ENCODE data around the gene KLK1. TPM values are rescaled to one million over a fixed set of nuclear protein-coding genes. Genes with fewer than 3 reads are reported as not detected.

Gene KLK1
- polyA plus RNA-seq, 3 donors: 0.66 to 0.72 TPM; not detected in 1

GRCh38 chr19:50799547-50799851 lies 24.1 kb downstream of the KLK1 start:
- H3K4me2 ChIP-seq (replicated peaks; ENCODE audit: extremely low read depth, low read length, poor library complexity, severe bottlenecking): no peak overlapping the region
- H3K79me2 ChIP-seq (ENCODE audit: insufficient read depth, low read length): peaks cover 51% of the 10 kb centered on the region
- Mint-ChIP-seq H3K27ac (no peak overlapping the region), H3K4me1 (peaks cover 15% of the 10 kb centered on the region), H3K36me3 (peaks cover 27 to 58% of the 10 kb centered on the region in 2 donors), H3K4me3 (no peak overlapping the region), H3K27me3 (ENCODE audit: low read depth in 3 of 3) (peaks cover 0 to 2% (median 0%) of the 10 kb centered on the region in 3 donors), H3K9me3 (no peaks in the 10 kb centered on the region)
- no peak overlapping the region for H2AFZ ChIP-seq (ENCODE audit: insufficient read depth, low read depth, low read length, poor library complexity, severe bottlenecking)
- 100% methylated on average over 1 of the region's 3 CpGs for WGBS (ENCODE audit: insufficient coverage)
- H3K4me3 ChIP-seq (replicated peaks in 1 of 3; ENCODE audit: low read depth in 2 of 3, low read length in 3 of 3): no peak overlapping the region
- H3K9ac ChIP-seq (ENCODE audit: insufficient read depth, low read length, poor library complexity, severe bottlenecking): no peak overlapping the region
- H4K20me1 ChIP-seq (ENCODE audit: insufficient read depth, low read length): no peaks in the 10 kb centered on the region
- TF ChIP-seq CTCF (IDR thresholded peaks at IDR 0.05): no peak
- DNase-seq: no peak
- H3K4me1 ChIP-seq (ENCODE audit: control insufficient read depth in 1 of 2, insufficient read depth in 2 of 2, low read length in 2 of 2): peaks cover 13 to 14% of the 10 kb centered on the region in 2 donors
- peaks cover 20 to 36% of the 10 kb centered on the region in 2 donors for H3K36me3 ChIP-seq (replicated peaks in 1 of 2; ENCODE audit: control insufficient read depth in 1 of 2, insufficient read depth in 2 of 2, low read length in 2 of 2)
- intact Hi-C loops (cut with micrococcal nuclease): no loop called here
- H3K27me3 ChIP-seq (ENCODE audit: control insufficient read depth in 2 of 2, insufficient read depth in 2 of 2, low read length in 2 of 2): no peaks in the 10 kb centered on the region
- H3K27ac ChIP-seq (ENCODE audit: low read depth in 1 of 2, low read length in 2 of 2): no peak overlapping the region
- H3K9me3 ChIP-seq (replicated peaks in 1 of 2; ENCODE audit: control insufficient read depth in 1 of 2, insufficient read depth in 1 of 2, low read length in 2 of 2): no peaks in the 10 kb centered on the region

GRCh38 chr19:50798659-50799546 lies 24.7 kb downstream of the KLK1 start:
- Mint-ChIP-seq H3K4me1 (peaks cover 15% of the 10 kb centered on the region), H3K9me3 (no peaks in the 10 kb centered on the region), H3K4me3 (no peak overlapping the region), H3K36me3 (peaks cover 27 to 58% of the 10 kb centered on the region in 2 donors), H3K27ac (no peak overlapping the region), H3K27me3 (ENCODE audit: low read depth in 3 of 3) (peaks cover 0 to 2% (median 0%) of the 10 kb centered on the region in 3 donors)
- Histone ChIP-seq H3K4me2 (replicated peaks; ENCODE audit: extremely low read depth, low read length, poor library complexity, severe bottlenecking) (no peak overlapping the region), H3K27ac (ENCODE audit: low read depth in 1 of 2, low read length in 2 of 2) (no peak overlapping the region), H3K4me1 (ENCODE audit: control insufficient read depth in 1 of 2, insufficient read depth in 2 of 2, low read length in 2 of 2) (peaks cover 12 to 13% of the 10 kb centered on the region in 2 donors), H2AFZ (ENCODE audit: insufficient read depth, low read depth, low read length, poor library complexity, severe bottlenecking) (no peak overlapping the region), H3K9ac (ENCODE audit: insufficient read depth, low read length, poor library complexity, severe bottlenecking) (no peak overlapping the region), H3K79me2 (ENCODE audit: insufficient read depth, low read length) (peaks cover 45% of the 10 kb centered on the region), H3K27me3 (ENCODE audit: control insufficient read depth in 2 of 2, insufficient read depth in 2 of 2, low read length in 2 of 2) (no peaks in the 10 kb centered on the region), H3K4me3 (replicated peaks in 1 of 3; ENCODE audit: low read depth in 2 of 3, low read length in 3 of 3) (no peak overlapping the region), H3K9me3 (replicated peaks in 1 of 2; ENCODE audit: control insufficient read depth in 1 of 2, insufficient read depth in 1 of 2, low read length in 2 of 2) (no peaks in the 10 kb centered on the region), H3K36me3 (replicated peaks in 1 of 2; ENCODE audit: control insufficient read depth in 1 of 2, insufficient read depth in 2 of 2, low read length in 2 of 2) (peaks cover 20 to 36% of the 10 kb centered on the region in 2 donors), H4K20me1 (ENCODE audit: insufficient read depth, low read length) (no peaks in the 10 kb centered on the region)
- no peak for DNase-seq
- WGBS (ENCODE audit: insufficient coverage): 91% methylated on average over 19 of the region's 21 CpGs
- TF ChIP-seq CTCF (IDR thresholded peaks at IDR 0.05): no peak
- intact Hi-C loops (cut with micrococcal nuclease): no loop called here
